ENCODE measurements around the gene RNF17.

- TF ChIP-seq ZNF76 (tag by site-specific recombination; IDR thresholded peaks at IDR 0.05; ENCODE audit: borderline replicate concordance, low read depth) (no peak), ZNF26 (tag by site-specific recombination; IDR thresholded peaks at IDR 0.05) (no peak), ZNF121 (tag by site-specific recombination; IDR thresholded peaks at IDR 0.05) (no peak), PRDM2 (tag by site-specific recombination; IDR thresholded peaks at IDR 0.05; ENCODE audit: borderline replicate concordance) (no peak), CTCF (tag by site-specific recombination; IDR thresholded peaks at IDR 0.05) (no peak)
These were observed 284 bp downstream of the RNF17 start for GRCh38 chr13:24764276-24764630.
